Activated T-cell treated with anti-CD3 and anti-CD28 coated beads, Interleukin-2, amount 50 U/mL, for 24 hours (primary cell): ENCODE results near the gene FOXK2.

ENCODE experiments used
- DNase-seq: peaks from one replicate; pipeline ENCODE4 v3.0.0-alpha.2; 2020
- H3K27ac Mint-ChIP-seq: 2 replicates; pipeline ENCODE4 v1.8.0; 2020; ENCODE audit warnings: mild to moderate bottlenecking, mixed read lengths
- H3K27me3 Mint-ChIP-seq: 2 replicates; pipeline ENCODE4 v1.8.0; 2020; ENCODE audit warnings: mixed read lengths
- H3K36me3 Mint-ChIP-seq: 2 replicates; pipeline ENCODE4 v1.8.0; 2020; ENCODE audit warnings: low read depth, mixed read lengths
- H3K4me1 Mint-ChIP-seq: 2 replicates; pipeline ENCODE4 v1.8.0; 2020; ENCODE audit warnings: low read depth, mixed read lengths
- H3K4me3 Mint-ChIP-seq: 2 replicates; pipeline ENCODE4 v1.8.0; 2020; ENCODE audit warnings: mild to moderate bottlenecking, moderate library complexity, mixed read lengths
- H3K9me3 Mint-ChIP-seq: 2 replicates; pipeline ENCODE4 v1.8.0; 2020; ENCODE audit warnings: mixed read lengths

The FOXK2 gene

GRCh38 chr17:82602986-82603710 is 83.6 kb downstream of the FOXK2 start:
- Mint-ChIP-seq H3K9me3 (no peaks in the 10 kb centered on the region), H3K36me3 (peaks cover 89% of the 10 kb centered on the region), H3K27ac (peak overlapping the region; percentile 45), H3K27me3 (no peaks in the 10 kb centered on the region), H3K4me1 (peaks cover 18% of the 10 kb centered on the region), H3K4me3 (no peak overlapping the region)
- DNase-seq: no peak

DNA sequence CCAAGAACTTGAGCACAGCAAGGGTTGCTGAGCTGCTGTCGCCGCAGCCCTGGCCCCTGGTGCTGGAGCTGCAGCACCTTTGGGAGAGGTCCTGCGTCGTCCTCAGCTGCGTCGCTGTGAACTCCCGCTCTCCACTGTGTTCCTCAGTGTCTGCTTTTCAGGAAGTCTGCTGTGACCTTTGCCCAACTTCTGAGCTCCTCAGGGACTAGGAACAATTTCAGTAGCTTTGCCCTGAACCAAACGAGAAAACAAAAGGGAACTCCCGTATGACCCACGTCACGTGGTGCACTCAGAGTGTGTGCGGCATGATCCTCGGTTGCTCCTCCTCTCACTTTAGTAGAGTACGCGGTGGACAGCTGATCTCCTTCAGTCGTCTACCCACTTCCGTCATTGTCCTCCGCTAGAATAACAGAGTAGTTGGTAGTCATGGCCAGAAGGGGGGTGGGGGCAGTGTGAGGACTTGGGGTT is 84.5 kb downstream of the FOXK2 start:
- Mint-ChIP-seq H3K4me3 (no peak overlapping the region), H3K4me1 (peaks cover 16% of the 10 kb centered on the region), H3K9me3 (no peaks in the 10 kb centered on the region), H3K36me3 (peaks cover 88% of the 10 kb centered on the region), H3K27ac (peak overlapping the region; percentile 74), H3K27me3 (no peaks in the 10 kb centered on the region)
- no peak for DNase-seq

DNA sequence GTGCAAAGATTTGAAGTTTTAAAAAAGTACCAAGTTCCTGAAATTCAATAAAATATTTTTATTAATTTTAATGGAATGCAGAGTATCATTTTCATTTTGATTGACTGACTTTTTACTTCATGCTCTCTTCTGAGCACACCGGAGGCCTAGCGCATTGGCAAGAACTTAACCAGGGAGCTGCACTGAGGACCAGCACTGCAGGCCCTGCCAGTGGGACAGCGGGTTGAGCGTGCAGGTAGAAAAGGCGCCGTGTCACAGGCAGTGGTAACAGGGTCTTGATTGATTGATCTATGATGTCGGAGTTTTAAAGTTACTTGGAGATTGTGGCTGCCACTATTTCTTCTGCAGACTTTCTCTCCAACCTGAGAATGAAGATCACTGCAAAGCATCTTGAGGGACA is 85.0 kb downstream of the FOXK2 start:
- Mint-ChIP-seq H3K36me3 (peaks cover 88% of the 10 kb centered on the region), H3K27me3 (no peaks in the 10 kb centered on the region), H3K9me3 (no peaks in the 10 kb centered on the region), H3K4me3 (no peak overlapping the region), H3K4me1 (peaks cover 16% of the 10 kb centered on the region), H3K27ac (peak overlapping the region; percentile 74)
- DNase-seq: no peak

DNA sequence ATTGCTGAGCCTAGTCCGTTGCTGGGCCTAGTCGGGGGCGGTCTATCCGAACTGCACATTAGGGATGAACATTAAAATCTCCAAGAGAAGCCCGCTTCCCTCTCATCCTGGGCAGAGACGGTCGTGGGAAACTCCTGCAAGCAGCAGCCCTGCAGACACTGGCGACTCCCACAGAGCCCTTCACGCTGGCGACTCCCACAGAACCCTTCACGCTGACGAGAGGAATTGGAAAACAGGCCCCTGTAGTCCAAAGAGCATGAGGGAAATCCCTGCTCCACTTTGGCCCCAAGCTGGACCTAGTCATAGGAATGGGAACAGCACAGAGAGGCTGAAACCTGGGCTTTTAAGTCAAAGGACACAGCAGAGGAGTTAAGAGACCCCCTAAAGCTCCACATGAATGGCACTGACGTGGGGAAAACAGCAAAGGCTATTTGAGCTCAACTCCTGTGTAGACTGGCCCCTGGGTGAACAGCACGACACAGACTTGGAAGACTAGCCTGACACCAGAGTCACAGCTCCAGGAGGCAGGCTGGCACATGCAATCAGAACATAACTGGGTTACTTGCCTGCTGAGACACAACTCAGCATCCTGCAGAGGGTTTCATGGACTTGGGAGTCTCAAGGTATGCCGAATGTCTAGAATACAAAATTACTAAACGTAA is 86.5 kb downstream of the FOXK2 start:
- Mint-ChIP-seq H3K4me3 (no peak overlapping the region), H3K4me1 (peaks cover 16% of the 10 kb centered on the region), H3K27ac (peak overlapping the region; percentile 44), H3K27me3 (no peaks in the 10 kb centered on the region), H3K36me3 (peaks cover 80% of the 10 kb centered on the region), H3K9me3 (no peaks in the 10 kb centered on the region)
- no peak for DNase-seq

DNA sequence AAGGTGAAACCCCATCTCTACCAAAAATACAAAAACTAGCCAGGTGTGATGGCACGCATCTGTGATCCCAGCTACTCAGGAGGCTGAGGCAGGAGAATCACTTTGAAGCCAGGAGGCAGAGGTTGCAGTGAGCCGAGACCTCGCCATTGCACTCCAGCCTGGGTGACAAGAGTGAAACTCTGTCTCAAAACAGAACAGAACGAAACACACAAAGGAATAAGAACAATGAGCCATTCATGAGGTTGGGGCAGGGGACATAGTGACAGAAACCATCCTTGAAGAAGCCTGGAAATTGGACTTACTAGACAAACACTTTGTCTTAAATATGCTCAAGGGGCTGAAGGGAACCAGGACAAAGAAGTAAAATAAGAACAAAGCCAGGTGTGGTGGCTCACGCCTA is 89.3 kb downstream of the FOXK2 start:
- no peaks in the 10 kb centered on the region for H3K9me3 Mint-ChIP-seq
- H3K27me3 Mint-ChIP-seq: no peaks in the 10 kb centered on the region
- peaks cover 76% of the 10 kb centered on the region for H3K36me3 Mint-ChIP-seq
- peak overlapping the region; percentile 71 for H3K27ac Mint-ChIP-seq
- no peak for DNase-seq
- H3K4me1 Mint-ChIP-seq: peaks cover 5% of the 10 kb centered on the region
- no peak overlapping the region for H3K4me3 Mint-ChIP-seq

- Mint-ChIP-seq H3K27me3 (no peaks in the 10 kb centered on the region), H3K36me3 (peaks cover 74% of the 10 kb centered on the region), H3K9me3 (no peaks in the 10 kb centered on the region), H3K4me3 (no peak overlapping the region), H3K4me1 (no peaks in the 10 kb centered on the region), H3K27ac (peak overlapping the region; percentile 74)
- DNase-seq: no peak
These were observed 90.1 kb downstream of the FOXK2 start for GRCh38 chr17:82609655-82610054.

DNA sequence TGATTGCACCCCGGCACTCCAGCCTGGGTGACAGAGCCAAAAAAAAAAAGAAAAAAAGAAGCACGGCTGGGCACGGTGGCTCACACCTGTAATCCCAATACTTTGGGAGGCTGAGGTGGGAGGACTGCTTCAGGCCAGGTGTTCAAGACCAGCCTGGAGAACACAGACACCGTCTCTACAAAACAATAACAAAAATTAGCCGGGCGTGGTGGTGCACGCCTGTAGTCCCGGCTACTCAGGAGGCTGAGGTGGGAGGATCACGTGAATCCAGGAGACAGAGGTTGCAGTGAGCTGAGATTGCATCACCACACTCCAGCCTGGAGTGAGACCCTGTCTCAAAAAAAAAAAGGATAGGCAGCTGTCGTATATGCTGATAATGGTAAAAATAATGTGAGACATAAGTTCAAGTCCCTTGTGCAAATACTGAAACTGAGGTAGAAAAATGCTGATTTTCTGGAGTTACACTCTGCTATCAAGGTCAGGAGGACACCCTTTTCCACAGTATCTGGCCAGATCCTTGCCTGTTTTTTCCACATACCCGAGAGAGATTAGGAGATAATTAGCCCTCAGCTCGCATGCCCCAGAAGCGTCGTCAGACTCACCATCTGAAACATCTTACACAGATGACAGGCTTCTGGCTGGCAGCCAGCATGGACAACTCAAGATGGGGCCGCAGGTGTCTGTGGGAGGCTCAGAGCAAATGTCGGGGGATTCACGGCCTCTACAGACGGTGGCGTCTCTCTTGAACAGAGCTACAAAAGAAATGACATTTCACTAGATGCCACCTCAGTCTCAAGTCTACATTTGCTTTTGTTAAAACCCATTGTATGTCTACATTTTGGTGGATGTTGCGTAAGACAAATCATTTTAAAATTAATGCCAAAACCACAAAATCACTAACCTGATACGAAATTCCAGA is 91.9 kb downstream of the FOXK2 start:
- DNase-seq: no peak
- H3K27me3 Mint-ChIP-seq: no peaks in the 10 kb centered on the region
- H3K27ac Mint-ChIP-seq: peak overlapping the region; percentile 33
- H3K4me1 Mint-ChIP-seq: no peaks in the 10 kb centered on the region
- H3K36me3 Mint-ChIP-seq: peaks cover 74% of the 10 kb centered on the region
- H3K4me3 Mint-ChIP-seq: no peak overlapping the region
- H3K9me3 Mint-ChIP-seq: no peaks in the 10 kb centered on the region

- H3K36me3 Mint-ChIP-seq: peaks cover 79% of the 10 kb centered on the region
These were observed 94.0 kb downstream of the FOXK2 start for GRCh38 chr17:82613283-82614094.

DNA sequence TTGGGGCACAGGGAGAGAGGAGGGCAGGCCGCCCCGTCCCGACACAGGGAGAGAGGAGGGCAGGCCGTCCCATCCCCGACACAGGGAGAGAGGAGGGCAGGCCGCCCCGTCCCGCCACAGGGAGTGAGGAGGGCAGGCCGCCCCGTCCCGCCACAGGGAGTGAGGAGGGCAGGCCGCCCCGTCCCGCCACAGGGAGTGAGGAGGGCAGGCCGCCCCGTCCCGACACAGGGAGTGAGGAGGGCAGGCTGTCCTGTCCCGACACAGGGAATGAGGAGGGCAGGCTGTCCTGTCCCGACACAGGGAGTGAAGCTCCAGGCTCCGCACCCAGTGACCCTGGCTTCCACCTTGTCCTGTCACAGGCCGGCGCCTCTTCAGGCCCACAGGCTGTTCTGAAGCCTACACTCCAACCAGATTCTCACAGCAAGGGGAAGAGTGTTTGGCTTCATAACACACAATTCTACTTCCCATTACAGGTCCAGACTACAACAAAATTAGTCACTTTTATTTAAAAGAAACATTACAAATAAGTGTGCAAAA is 94.6 kb downstream of the FOXK2 start:
- no peaks in the 10 kb centered on the region for H3K27me3 Mint-ChIP-seq
- no peak overlapping the region for H3K4me3 Mint-ChIP-seq
- H3K4me1 Mint-ChIP-seq: no peaks in the 10 kb centered on the region
- H3K36me3 Mint-ChIP-seq: peaks cover 81% of the 10 kb centered on the region
- H3K9me3 Mint-ChIP-seq: no peaks in the 10 kb centered on the region
- DNase-seq: no peak
- H3K27ac Mint-ChIP-seq: no peak overlapping the region

More at GRCh38 chr17:82613283-82614094, 94.0 kb downstream of the FOXK2 start:
- DNase-seq: no peak
- Mint-ChIP-seq H3K4me1 (no peaks in the 10 kb centered on the region), H3K9me3 (no peaks in the 10 kb centered on the region), H3K27ac (peak overlapping the region; percentile 7), H3K4me3 (no peak overlapping the region), H3K27me3 (no peaks in the 10 kb centered on the region)

- no peak overlapping the region for H3K4me3 Mint-ChIP-seq
- no peak for DNase-seq
- H3K9me3 Mint-ChIP-seq: no peaks in the 10 kb centered on the region
- H3K27ac Mint-ChIP-seq: peak overlapping the region; percentile 47
- H3K27me3 Mint-ChIP-seq: no peaks in the 10 kb centered on the region
- peaks cover 82% of the 10 kb centered on the region for H3K36me3 Mint-ChIP-seq
- H3K4me1 Mint-ChIP-seq: no peaks in the 10 kb centered on the region
These were observed 95.8 kb downstream of the FOXK2 start for GRCh38 chr17:82615084-82616020.

DNA sequence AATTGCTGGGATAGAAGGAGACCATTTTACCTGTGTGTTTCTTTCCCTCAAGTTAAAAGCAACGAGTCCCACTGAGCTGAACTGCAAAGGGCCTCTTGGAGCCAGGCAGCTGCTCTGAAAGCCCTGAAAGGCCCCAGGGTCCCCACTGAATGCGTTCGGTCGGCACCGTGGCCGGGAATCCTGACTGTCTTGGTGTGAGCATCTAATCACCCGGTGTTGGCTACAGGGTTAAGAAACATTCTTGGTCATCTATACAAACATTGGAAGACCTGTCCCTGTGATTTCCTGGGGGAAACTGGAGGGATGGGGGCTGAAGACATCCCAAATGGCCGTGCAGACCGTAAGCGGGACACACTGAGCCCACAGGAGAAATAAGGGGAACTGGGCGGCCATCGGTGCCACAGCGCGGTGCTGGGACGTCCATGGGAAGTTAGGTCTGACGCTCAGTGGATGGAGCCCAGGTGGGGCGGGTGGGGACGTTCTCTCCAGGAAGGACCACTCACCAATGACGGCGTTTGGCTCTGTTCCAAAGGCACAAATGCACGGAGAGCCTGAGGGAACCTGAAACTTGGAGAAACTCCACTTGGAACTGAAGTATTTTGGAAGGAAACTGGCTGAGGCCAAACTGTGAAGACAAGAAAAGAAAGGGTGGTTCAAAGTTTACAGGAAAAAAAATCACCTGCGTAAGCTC is 96.6 kb downstream of the FOXK2 start:
- Mint-ChIP-seq H3K27me3 (no peaks in the 10 kb centered on the region), H3K36me3 (peaks cover 89% of the 10 kb centered on the region), H3K9me3 (no peaks in the 10 kb centered on the region), H3K4me3 (no peak overlapping the region), H3K27ac (no peak overlapping the region), H3K4me1 (no peaks in the 10 kb centered on the region)
- DNase-seq: no peak

GRCh38 chr17:82619211-82619610 is 99.7 kb downstream of the FOXK2 start:
- Mint-ChIP-seq H3K9me3 (no peaks in the 10 kb centered on the region), H3K27ac (no peak overlapping the region), H3K36me3 (peaks cover 91% of the 10 kb centered on the region), H3K4me1 (no peaks in the 10 kb centered on the region), H3K27me3 (no peaks in the 10 kb centered on the region), H3K4me3 (no peak overlapping the region)
- DNase-seq: no peak
